SK-N-SH treated with all-trans-retinoic acid at 6 μM for 48 hours (cell line): ENCODE results near the gene VAPA.

Experiments used
- ATAC-seq: fragments of 200-7000 bp; cut with Tn5 transposase; 3 replicates; pipeline ENCODE4 v1.9.1; 2020; ENCODE audit warnings: mild to moderate bottlenecking, moderate library complexity
- ARNTL ChIP-seq: fragments of 450-650 bp; formaldehyde crosslinking; IDR thresholded peaks from 2 replicates; pipeline ENCODE4 v1.5.0; 2020; ENCODE audit warnings: low read depth, mild to moderate bottlenecking, moderate library complexity, borderline replicate concordance
- BACH2 ChIP-seq: fragments of 250-450 bp; sonication (Bioruptor Pico); IDR thresholded peaks from 2 replicates; pipeline ENCODE4 v1.9.0; 2021; ENCODE audit warnings: mild to moderate bottlenecking, borderline replicate concordance
- CSDC2 ChIP-seq: fragments of 250-450 bp; sonication (Bioruptor Pico); IDR thresholded peaks from 2 replicates; pipeline ENCODE4 v1.5.0; 2020; ENCODE audit warnings: mild to moderate bottlenecking, moderate library complexity
- ESRRG ChIP-seq: fragments of 250-450 bp; sonication (Bioruptor Pico); IDR thresholded peaks from 2 replicates; pipeline ENCODE4 v1.6.1; 2021; ENCODE audit warnings: mild to moderate bottlenecking
- GLIS3 ChIP-seq: fragments of 250-450 bp; sonication (Bioruptor Pico); IDR thresholded peaks from 2 replicates; pipeline ENCODE4 v1.5.0; 2020; ENCODE audit warnings: mild to moderate bottlenecking, moderate library complexity
- ISL1 ChIP-seq: fragments of 250-450 bp; sonication (Bioruptor Pico); IDR thresholded peaks from 2 replicates; pipeline ENCODE4 v2.1.2; 2022; ENCODE audit warnings: mild to moderate bottlenecking, moderate library complexity
- OSR1 ChIP-seq: fragments of 250-450 bp; sonication (Bioruptor Pico); IDR thresholded peaks from 2 replicates; pipeline ENCODE4 v1.8.0; 2022; ENCODE audit warnings: moderate library complexity, mild to moderate bottlenecking, inconsistent platforms
- PPARA ChIP-seq: fragments of 250-450 bp; sonication (Bioruptor Pico); IDR thresholded peaks from 2 replicates; pipeline ENCODE4 v1.5.0; 2020; ENCODE audit warnings: mild to moderate bottlenecking, borderline replicate concordance
- SNAI2 ChIP-seq: fragments of 250-450 bp; sonication (Bioruptor Pico); IDR thresholded peaks from 2 replicates; pipeline ENCODE4 v1.5.0; 2020; ENCODE audit warnings: mild to moderate bottlenecking, moderate library complexity
- TCF4 ChIP-seq: fragments of 250-450 bp; sonication (Bioruptor Pico); IDR thresholded peaks from 2 replicates; pipeline ENCODE4 v1.8.0; 2021; ENCODE audit warnings: mild to moderate bottlenecking, moderate library complexity, borderline replicate concordance
- TOX ChIP-seq: fragments of 250-450 bp; sonication (Bioruptor Pico); IDR thresholded peaks from 2 replicates; pipeline ENCODE4 v1.8.0; 2021; ENCODE audit warnings: mild to moderate bottlenecking, moderate library complexity, borderline replicate concordance
- ZC3H10 ChIP-seq: fragments of 250-450 bp; sonication (Bioruptor Pico); IDR thresholded peaks from 2 replicates; pipeline ENCODE4 v1.5.1; 2021; ENCODE audit warnings: mild to moderate bottlenecking, moderate library complexity
- ZFP3 ChIP-seq: fragments of 250-450 bp; sonication (Bioruptor Pico); IDR thresholded peaks from 2 replicates; pipeline ENCODE4 v1.5.0; 2020; ENCODE audit warnings: mild to moderate bottlenecking, moderate library complexity
- ZFP30 ChIP-seq: fragments of 450-650 bp; formaldehyde crosslinking; IDR thresholded peaks from 2 replicates; pipeline ENCODE4 v1.5.0; 2022; ENCODE audit warnings: mild to moderate bottlenecking, moderate library complexity
- ZNF565 ChIP-seq: fragments of 450-650 bp; formaldehyde crosslinking; conservative IDR thresholded peaks from 2 replicates; pipeline ENCODE4 v1.5.0; 2020; ENCODE audit warnings: low read depth, mild to moderate bottlenecking, moderate library complexity
- ZNF70 ChIP-seq: fragments of 450-650 bp; formaldehyde crosslinking; IDR thresholded peaks from 2 replicates; pipeline ENCODE4 v1.5.0; 2020; ENCODE audit warnings: mild to moderate bottlenecking, moderate library complexity
- ZNF8 ChIP-seq: fragments of 450-650 bp; formaldehyde crosslinking; IDR thresholded peaks from 2 replicates; pipeline ENCODE4 v1.5.0; 2020; ENCODE audit warnings: mild to moderate bottlenecking, moderate library complexity
- TF ChIP-seq, protein P1 (sequence below): fragments of 250-450 bp; sonication (Bioruptor Pico); IDR thresholded peaks from 2 replicates; pipeline ENCODE4 v1.5.1; 2020; ENCODE audit warnings: low read depth, mild to moderate bottlenecking, moderate library complexity
- TF ChIP-seq, protein P2 (sequence below): fragments of 250-450 bp; sonication (Bioruptor Pico); IDR thresholded peaks from 2 replicates; pipeline ENCODE4 v1.8.0; 2021; ENCODE audit warnings: low read depth, mild to moderate bottlenecking, moderate library complexity, borderline replicate concordance
- TF ChIP-seq, protein P3 (sequence below): fragments of 250-450 bp; sonication (Bioruptor Pico); IDR thresholded peaks from 2 replicates; pipeline ENCODE4 v1.5.0; 2020; ENCODE audit warnings: mild to moderate bottlenecking, moderate library complexity
- TF ChIP-seq, protein P4 (sequence below): fragments of 250-450 bp; sonication (Bioruptor Pico); IDR thresholded peaks from 2 replicates; pipeline ENCODE4 v1.8.0; 2020; ENCODE audit warnings: mild to moderate bottlenecking, moderate library complexity, borderline replicate concordance

The VAPA gene

DNA sequence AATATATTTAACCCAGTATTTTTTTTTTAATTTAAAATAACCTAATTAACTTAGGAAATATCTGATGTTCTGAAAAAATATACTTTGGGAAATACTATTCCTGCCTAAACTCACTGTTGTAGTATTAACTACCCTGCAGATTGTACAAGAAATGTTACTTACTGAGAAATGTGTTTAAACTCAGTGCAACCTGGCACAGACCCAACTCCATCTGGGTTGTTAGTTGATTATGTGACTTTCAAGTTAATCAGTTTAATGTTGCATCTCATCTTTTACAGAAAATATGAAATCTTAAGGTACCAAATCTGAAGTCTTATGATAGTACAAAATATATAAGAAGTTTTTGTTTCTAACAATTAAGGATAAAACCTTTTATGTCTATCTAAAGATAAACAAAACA is 27.3 kb downstream of the VAPA start:
- TF ChIP-seq PPARA (CRISPR knock-in tag) (no peak), OSR1 (no peak), ZNF565 (CRISPR knock-in tag) (no peak), ZC3H10 (CRISPR knock-in tag) (no peak), ZFP3 (CRISPR knock-in tag) (no peak), ARNTL (CRISPR knock-in tag) (no peak), ESRRG (no peak), ISL1 (CRISPR knock-in tag) (no peak), TCF4 (no peak), SNAI2 (CRISPR knock-in tag) (no peak), ZNF8 (CRISPR knock-in tag) (no peak), BACH2 (CRISPR knock-in tag) (no peak), ZNF70 (no peak), CSDC2 (CRISPR knock-in tag) (no peak)
- TF ChIP-seq, protein P1, sequence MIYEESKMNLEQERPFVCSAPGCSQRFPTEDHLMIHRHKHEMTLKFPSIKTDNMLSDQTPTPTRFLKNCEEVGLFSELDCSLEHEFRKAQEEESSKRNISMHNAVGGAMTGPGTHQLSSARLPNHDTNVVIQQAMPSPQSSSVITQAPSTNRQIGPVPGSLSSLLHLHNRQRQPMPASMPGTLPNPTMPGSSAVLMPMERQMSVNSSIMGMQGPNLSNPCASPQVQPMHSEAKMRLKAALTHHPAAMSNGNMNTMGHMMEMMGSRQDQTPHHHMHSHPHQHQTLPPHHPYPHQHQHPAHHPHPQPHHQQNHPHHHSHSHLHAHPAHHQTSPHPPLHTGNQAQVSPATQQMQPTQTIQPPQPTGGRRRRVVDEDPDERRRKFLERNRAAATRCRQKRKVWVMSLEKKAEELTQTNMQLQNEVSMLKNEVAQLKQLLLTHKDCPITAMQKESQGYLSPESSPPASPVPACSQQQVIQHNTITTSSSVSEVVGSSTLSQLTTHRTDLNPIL (CRISPR knock-in tag) = no peak
- TF ChIP-seq, protein P2, sequence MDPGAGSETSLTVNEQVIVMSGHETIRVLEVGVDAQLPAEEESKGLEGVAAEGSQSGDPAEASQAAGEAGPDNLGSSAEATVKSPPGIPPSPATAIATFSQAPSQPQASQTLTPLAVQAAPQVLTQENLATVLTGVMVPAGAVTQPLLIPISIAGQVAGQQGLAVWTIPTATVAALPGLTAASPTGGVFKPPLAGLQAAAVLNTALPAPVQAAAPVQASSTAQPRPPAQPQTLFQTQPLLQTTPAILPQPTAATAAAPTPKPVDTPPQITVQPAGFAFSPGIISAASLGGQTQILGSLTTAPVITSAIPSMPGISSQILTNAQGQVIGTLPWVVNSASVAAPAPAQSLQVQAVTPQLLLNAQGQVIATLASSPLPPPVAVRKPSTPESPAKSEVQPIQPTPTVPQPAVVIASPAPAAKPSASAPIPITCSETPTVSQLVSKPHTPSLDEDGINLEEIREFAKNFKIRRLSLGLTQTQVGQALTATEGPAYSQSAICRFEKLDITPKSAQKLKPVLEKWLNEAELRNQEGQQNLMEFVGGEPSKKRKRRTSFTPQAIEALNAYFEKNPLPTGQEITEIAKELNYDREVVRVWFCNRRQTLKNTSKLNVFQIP (CRISPR knock-in tag) = no peak
- TF ChIP-seq, protein P3, sequence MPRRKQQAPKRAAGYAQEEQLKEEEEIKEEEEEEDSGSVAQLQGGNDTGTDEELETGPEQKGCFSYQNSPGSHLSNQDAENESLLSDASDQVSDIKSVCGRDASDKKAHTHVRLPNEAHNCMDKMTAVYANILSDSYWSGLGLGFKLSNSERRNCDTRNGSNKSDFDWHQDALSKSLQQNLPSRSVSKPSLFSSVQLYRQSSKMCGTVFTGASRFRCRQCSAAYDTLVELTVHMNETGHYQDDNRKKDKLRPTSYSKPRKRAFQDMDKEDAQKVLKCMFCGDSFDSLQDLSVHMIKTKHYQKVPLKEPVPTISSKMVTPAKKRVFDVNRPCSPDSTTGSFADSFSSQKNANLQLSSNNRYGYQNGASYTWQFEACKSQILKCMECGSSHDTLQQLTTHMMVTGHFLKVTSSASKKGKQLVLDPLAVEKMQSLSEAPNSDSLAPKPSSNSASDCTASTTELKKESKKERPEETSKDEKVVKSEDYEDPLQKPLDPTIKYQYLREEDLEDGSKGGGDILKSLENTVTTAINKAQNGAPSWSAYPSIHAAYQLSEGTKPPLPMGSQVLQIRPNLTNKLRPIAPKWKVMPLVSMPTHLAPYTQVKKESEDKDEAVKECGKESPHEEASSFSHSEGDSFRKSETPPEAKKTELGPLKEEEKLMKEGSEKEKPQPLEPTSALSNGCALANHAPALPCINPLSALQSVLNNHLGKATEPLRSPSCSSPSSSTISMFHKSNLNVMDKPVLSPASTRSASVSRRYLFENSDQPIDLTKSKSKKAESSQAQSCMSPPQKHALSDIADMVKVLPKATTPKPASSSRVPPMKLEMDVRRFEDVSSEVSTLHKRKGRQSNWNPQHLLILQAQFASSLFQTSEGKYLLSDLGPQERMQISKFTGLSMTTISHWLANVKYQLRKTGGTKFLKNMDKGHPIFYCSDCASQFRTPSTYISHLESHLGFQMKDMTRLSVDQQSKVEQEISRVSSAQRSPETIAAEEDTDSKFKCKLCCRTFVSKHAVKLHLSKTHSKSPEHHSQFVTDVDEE (CRISPR knock-in tag) = no peak
- TF ChIP-seq, protein P4, sequence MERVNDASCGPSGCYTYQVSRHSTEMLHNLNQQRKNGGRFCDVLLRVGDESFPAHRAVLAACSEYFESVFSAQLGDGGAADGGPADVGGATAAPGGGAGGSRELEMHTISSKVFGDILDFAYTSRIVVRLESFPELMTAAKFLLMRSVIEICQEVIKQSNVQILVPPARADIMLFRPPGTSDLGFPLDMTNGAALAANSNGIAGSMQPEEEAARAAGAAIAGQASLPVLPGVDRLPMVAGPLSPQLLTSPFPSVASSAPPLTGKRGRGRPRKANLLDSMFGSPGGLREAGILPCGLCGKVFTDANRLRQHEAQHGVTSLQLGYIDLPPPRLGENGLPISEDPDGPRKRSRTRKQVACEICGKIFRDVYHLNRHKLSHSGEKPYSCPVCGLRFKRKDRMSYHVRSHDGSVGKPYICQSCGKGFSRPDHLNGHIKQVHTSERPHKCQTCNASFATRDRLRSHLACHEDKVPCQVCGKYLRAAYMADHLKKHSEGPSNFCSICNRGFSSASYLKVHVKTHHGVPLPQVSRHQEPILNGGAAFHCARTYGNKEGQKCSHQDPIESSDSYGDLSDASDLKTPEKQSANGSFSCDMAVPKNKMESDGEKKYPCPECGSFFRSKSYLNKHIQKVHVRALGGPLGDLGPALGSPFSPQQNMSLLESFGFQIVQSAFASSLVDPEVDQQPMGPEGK (CRISPR knock-in tag) = no peak
- no peak for ATAC-seq

DNA sequence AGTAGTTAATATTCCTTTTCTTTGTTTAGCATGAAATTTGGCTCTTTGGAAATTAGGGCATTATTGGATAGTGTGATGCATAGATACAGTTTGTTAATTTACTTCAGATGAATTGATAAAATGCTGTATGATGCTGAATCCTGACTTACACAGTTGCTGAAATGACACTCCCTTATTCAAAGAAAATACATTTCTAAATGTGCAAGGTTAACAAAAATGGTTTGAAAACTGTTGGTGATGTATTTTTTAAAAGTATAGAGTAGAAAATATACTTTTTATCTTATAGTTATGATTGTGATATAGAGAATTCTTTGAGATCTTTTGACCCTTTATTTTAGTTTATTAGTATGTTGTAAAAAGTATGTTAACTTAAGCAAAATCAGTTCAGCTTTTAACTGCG is 27.8 kb downstream of the VAPA start:
- no peak for TF ChIP-seq GLIS3 (CRISPR knock-in tag)
- TF ChIP-seq, protein P2 (CRISPR knock-in tag) = no peak
- no peak for TF ChIP-seq PPARA (CRISPR knock-in tag)
- no peak for TF ChIP-seq ZFP30 (CRISPR knock-in tag)
- no peak for ATAC-seq

DNA sequence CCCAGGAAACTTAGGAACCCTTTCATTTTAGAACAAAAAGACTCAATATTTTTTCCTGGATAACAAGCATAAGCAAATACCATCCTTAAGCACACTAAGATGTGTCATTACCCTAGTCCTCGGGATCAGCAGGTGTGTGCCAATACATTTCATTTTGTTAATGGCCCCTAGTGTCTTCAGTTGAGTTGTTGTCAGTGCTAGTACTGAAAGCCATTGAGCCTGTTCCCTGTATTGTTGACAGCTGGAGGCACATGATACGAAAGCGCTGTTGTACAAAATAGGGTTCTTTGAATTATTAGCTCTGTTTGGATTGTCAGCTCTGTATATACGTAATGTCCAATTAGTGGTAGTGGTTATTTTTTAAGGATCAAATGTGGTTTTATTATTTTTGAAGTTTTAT is 29.5 kb downstream of the VAPA start:
- TF ChIP-seq ISL1 (CRISPR knock-in tag) = no peak
- no peak for TF ChIP-seq GLIS3 (CRISPR knock-in tag)
- no peak for TF ChIP-seq ZFP30 (CRISPR knock-in tag)
- TF ChIP-seq ESRRG = no peak
- TF ChIP-seq, protein P1 (CRISPR knock-in tag) = no peak
- TF ChIP-seq ZC3H10 (CRISPR knock-in tag) = no peak
- no peak for TF ChIP-seq BACH2 (CRISPR knock-in tag)
- TF ChIP-seq ZNF70 = no peak
- no peak for TF ChIP-seq TOX (CRISPR knock-in tag)
- TF ChIP-seq ARNTL (CRISPR knock-in tag) = no peak
- no peak for TF ChIP-seq PPARA (CRISPR knock-in tag)
- TF ChIP-seq ZFP3 (CRISPR knock-in tag) = no peak
- ATAC-seq = no peak
